Kidney (tissue), 14 donors: ENCODE data around the gene FBXO9. TPM values are rescaled to one million over a fixed set of nuclear protein-coding genes. Genes with fewer than 3 reads are reported as not detected.

ENCODE experiments used
- DNase-seq, 5 donors: peaks; one replicate each; pipeline ENCODE4 v3.0.0-alpha.2; 2013 to 2020
- FAIRE-seq: peaks from 2 replicates; lab custom pipeline; 2012; peaks lifted over from hg19 to GRCh38; lab: Jason Lieb, UNC
- H3K27ac ChIP-seq, 2 donors: one replicate each; pipeline ENCODE4 v1.7.0; 2013; ENCODE audit warnings: low read depth in 2 of 2, low read length in 2 of 2, inconsistent platforms in 1 of 2
- H3K27me3 ChIP-seq: one replicate; pipeline ENCODE4 v1.7.1; 2013; ENCODE audit warnings: low read length, inconsistent platforms; ENCODE audit not compliant: control insufficient read depth, insufficient read depth
- H3K36me3 ChIP-seq, 3 donors: one replicate each; pipeline versions ENCODE4 v1.7.0 to v1.7.1; 2013; ENCODE audit warnings: low read length in 3 of 3, control low read depth in 1 of 3, inconsistent platforms in 1 of 3; ENCODE audit not compliant: insufficient read depth in 3 of 3, control insufficient read depth in 2 of 3
- H3K4me1 ChIP-seq, 3 donors: one replicate each; pipeline versions ENCODE4 v1.7.0 to v1.7.1; 2013; ENCODE audit warnings: low read length in 3 of 3, inconsistent platforms in 1 of 3, low read depth in 1 of 3; ENCODE audit not compliant: control insufficient read depth in 2 of 3, insufficient read depth in 2 of 3
- H3K4me3 ChIP-seq, 3 donors: one replicate each; pipeline versions ENCODE4 v1.7.0 to v1.8.1; 2013; ENCODE audit warnings: low read length in 3 of 3, control low read depth in 1 of 3, inconsistent platforms in 1 of 3
- H3K9ac ChIP-seq, 3 donors: one replicate each; pipeline versions ENCODE4 v1.7.0 to v1.7.1; 2013; ENCODE audit warnings: low read length in 3 of 3, control low read depth in 1 of 3, inconsistent platforms in 1 of 3
- H3K9me3 ChIP-seq, 3 donors: one replicate each; pipeline versions ENCODE4 v1.7.0 to v1.7.1; 2013; ENCODE audit warnings: low read length in 3 of 3, control low read depth in 1 of 3, inconsistent platforms in 1 of 3; ENCODE audit not compliant: control insufficient read depth in 2 of 3, insufficient read depth in 1 of 3
- CTCF ChIP-seq: IDR thresholded peaks from 3 replicates; pipeline ENCODE4 v1.5.1; 2012; ENCODE audit warnings: mild to moderate bottlenecking, moderate library complexity, borderline replicate concordance; ENCODE audit not compliant: insufficient read depth; ENCODE audit errors: extremely low read depth
- intact Hi-C: fragments of 100-400 bp; cut with DNase I; formaldehyde crosslinking; loops from one replicate; pipeline ENCODE4 v1.11.1; 2022
- polyA plus RNA-seq: library from polyadenylated mRNA; stranded (reverse); fragments of 350-450 nt; fragmentation: Illumina TruSeq; extraction: RNeasy Lipid Tissue Mini Kit (QIAGEN cat#74804); gene quantifications from one replicate; pipeline ENCODE4 v1.2.3, GENCODE V29; 2014; ENCODE audit warnings: low read depth, low replicate concordance; ENCODE audit not compliant: insufficient read depth
- total RNA-seq: library from RNA; stranded (reverse); fragmentation: NEBNext Ultra II Directional; extraction: Animal tissue kit (Norgen Biotek cat#: 25700); gene quantifications from one replicate; pipeline ENCODE4 v1.2.1, GENCODE V29; 2021
- donor health status: control.
- donor health status: control.
- donor health status: control.
- donor health status: control.
- donor health status: control.
- donor health status: DM: yes; HTN: yes; CAD: no.
- donor health status: Normal renal cell carcinoma (clear cell type).

The FBXO9 gene
- total and polyA plus RNA-seq, 2 donors from 2014 or later, result 45.2 to 94.7 TPM

DNA sequence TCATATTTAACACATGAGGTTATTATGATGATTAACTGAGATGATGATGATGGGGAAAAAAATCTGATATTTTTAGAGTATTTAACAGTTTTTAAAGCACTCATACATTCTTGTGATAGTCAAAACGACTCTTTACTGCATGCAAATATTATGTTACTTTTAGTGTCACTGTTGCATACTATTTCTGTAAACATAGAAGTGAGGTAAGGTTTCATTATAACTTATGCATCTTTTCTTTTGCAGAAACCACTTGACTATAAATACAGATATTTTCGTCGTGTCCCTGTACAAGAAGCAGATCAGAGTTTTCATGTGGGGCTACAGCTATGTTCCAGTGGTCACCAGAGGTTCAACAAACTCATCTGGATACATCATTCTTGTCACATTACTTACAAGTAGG, 30.1 kb downstream of the FBXO9 start:
- no peak overlapping the region for H3K4me3 ChIP-seq
- H3K36me3 ChIP-seq, result peaks cover 9 to 77% (median 26%) of the 10 kb centered on the region in 3 donors
- FAIRE-seq (no peak), DNase-seq (no peak)
- intact Hi-C loops, result no loop called here
- TF ChIP-seq CTCF, result no peak
- no peak overlapping the region for H3K27ac ChIP-seq
- H3K4me1 ChIP-seq, result peaks cover 0 to 4% (median 0%) of the 10 kb centered on the region in 3 donors
- H3K27me3 ChIP-seq, result no peaks in the 10 kb centered on the region
- H3K9ac ChIP-seq, result no peak overlapping the region
- no peaks in the 10 kb centered on the region for H3K9me3 ChIP-seq

DNA sequence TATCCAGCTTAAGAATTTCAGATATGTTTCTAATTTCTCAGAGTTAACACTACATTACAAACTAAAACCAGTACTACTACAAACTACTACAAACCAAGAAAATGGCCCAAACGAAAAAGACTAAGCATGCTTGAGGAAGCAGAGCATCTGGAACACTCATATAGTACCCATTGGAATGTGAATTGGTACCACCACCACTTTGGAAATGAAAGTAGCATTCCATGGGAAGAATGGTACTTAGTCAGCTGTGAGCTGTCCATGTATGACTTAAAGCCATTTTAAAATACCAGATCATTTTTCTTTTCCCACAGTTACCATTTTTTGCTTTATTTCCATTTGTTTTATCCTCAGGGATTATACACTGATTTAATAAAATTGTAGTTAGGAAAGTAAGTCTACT, 30.5 kb downstream of the FBXO9 start:
- no peak for FAIRE-seq

DNA sequence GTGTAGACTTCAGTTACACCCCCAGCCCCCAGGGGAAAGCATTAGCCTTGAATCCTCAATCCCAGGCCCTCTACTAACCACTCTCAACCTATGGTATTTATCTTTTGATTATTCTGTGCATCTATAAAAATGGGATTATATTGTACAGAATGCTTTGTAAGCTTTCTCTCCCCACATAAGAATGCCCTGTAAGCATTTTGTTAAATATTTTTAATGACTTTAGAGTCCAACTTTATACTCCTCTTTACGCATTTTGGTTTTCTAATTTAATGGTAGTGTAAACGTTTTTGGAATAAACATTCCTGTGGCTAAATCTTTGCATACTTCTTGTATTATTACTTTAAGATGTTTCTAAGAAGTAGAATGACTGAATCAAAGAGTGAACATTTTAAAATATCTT, 35.4 kb downstream of the FBXO9 start:
- TF ChIP-seq CTCF, result no peak
- no peak for FAIRE-seq
- DNase-seq, result no peak
- intact Hi-C loops, result no loop called here
- Histone ChIP-seq H3K27me3 (no peaks in the 10 kb centered on the region), H3K9me3 (no peaks in the 10 kb centered on the region), H3K9ac (no peak overlapping the region), H3K27ac (no peak overlapping the region), H3K4me3 (no peak overlapping the region), H3K36me3 (peaks cover 5 to 37% (median 20%) of the 10 kb centered on the region in 3 donors), H3K4me1 (no peaks in the 10 kb centered on the region)

More for the DNA sequence above, 30.5 kb downstream of the FBXO9 start:
- no peak for DNase-seq
- H3K27me3 ChIP-seq, result no peaks in the 10 kb centered on the region
- peaks cover 9 to 75% (median 28%) of the 10 kb centered on the region in 3 donors for H3K36me3 ChIP-seq
- intact Hi-C loops, result no loop called here
- no peaks in the 10 kb centered on the region for H3K4me1 ChIP-seq
- H3K9ac ChIP-seq, result no peak overlapping the region
- TF ChIP-seq CTCF, result no peak
- H3K9me3 ChIP-seq, result no peaks in the 10 kb centered on the region
- no peak overlapping the region for H3K4me3 ChIP-seq
- no peak overlapping the region for H3K27ac ChIP-seq

GRCh38 chr6:53101006-53101405, 35.8 kb downstream of the FBXO9 start:
- intact Hi-C loops, result no loop called here
- H3K36me3 ChIP-seq, result peaks cover 3 to 33% (median 16%) of the 10 kb centered on the region in 3 donors
- TF ChIP-seq CTCF, result no peak
- FAIRE-seq (no peak), DNase-seq (no peak)
- no peaks in the 10 kb centered on the region for H3K27me3 ChIP-seq
- no peak overlapping the region for H3K27ac ChIP-seq
- no peak overlapping the region for H3K4me3 ChIP-seq
- no peak overlapping the region for H3K9ac ChIP-seq
- H3K9me3 ChIP-seq, result no peaks in the 10 kb centered on the region
- H3K4me1 ChIP-seq, result peaks cover 0 to 3% (median 0%) of the 10 kb centered on the region in 3 donors
